ENCODE data around the gene AFF3. TPM values are rescaled to one million over a fixed set of nuclear protein-coding genes. Genes with fewer than 3 reads are reported as not detected.

The AFF3 gene
- total and polyA plus RNA-seq, 2 experiments from 2014 or later: 7.3 to 7.8 TPM

- Histone ChIP-seq H3K4me3 (no peak overlapping the region), H3K36me3 (replicated peaks; ENCODE audit: insufficient read depth, low read depth) (no peaks in the 10 kb centered on the region), H4K20me1 (ENCODE audit: insufficient read depth, poor library complexity, severe bottlenecking) (no peaks in the 10 kb centered on the region), H3K79me2 (no peaks in the 10 kb centered on the region), H3K4me2 (no peak overlapping the region), H2AFZ (no peak overlapping the region), H3K9me2 (replicated peaks; ENCODE audit: insufficient read depth) (no peaks in the 10 kb centered on the region), H3K27ac (no peak overlapping the region), H3K9me3 (ENCODE audit: low read depth) (peaks cover 5% of the 10 kb centered on the region), H3K4me1 (ENCODE audit: insufficient read depth) (no peaks in the 10 kb centered on the region), H3K27me3 (no peaks in the 10 kb centered on the region)
- 74% methylated on average over 2 of the region's 2 CpGs for WGBS (ENCODE audit: low lambda C conversion rate, missing lambda C conversion rate)
- no peak for DNase-seq (ENCODE audit: low spot score)
- no peak for TF ChIP-seq CTCF (IDR thresholded peaks at IDR 0.05; ENCODE audit: poor library complexity)
- TF ChIP-seq EZH2phosphoT487 (IDR thresholded peaks at IDR 0.05; ENCODE audit: low read depth, severe bottlenecking, unreplicated experiment): no peak
- TF ChIP-seq EZH2 (IDR thresholded peaks at IDR 0.05; ENCODE audit: borderline replicate concordance): no peak
Measured at GRCh38 chr2:99726691-99727090, 415.7 kb downstream of the AFF3 start.

- H3K9me3 ChIP-seq (ENCODE audit: low read depth): peaks cover 9% of the 10 kb centered on the region
- no peak overlapping the region for H3K4me2 ChIP-seq
- no peaks in the 10 kb centered on the region for H4K20me1 ChIP-seq (ENCODE audit: insufficient read depth, poor library complexity, severe bottlenecking)
- H3K27ac ChIP-seq: no peak overlapping the region
- DNase-seq (ENCODE audit: low spot score): no peak
- H3K4me1 ChIP-seq (ENCODE audit: insufficient read depth): no peaks in the 10 kb centered on the region
- no peaks in the 10 kb centered on the region for H3K36me3 ChIP-seq (replicated peaks; ENCODE audit: insufficient read depth, low read depth)
- H3K79me2 ChIP-seq: no peaks in the 10 kb centered on the region
- H3K4me3 ChIP-seq: no peak overlapping the region
- no peak overlapping the region for H2AFZ ChIP-seq
- no peaks in the 10 kb centered on the region for H3K9me2 ChIP-seq (replicated peaks; ENCODE audit: insufficient read depth)
- TF ChIP-seq EZH2phosphoT487 (IDR thresholded peaks at IDR 0.05; ENCODE audit: low read depth, severe bottlenecking, unreplicated experiment) (no peak), CTCF (IDR thresholded peaks at IDR 0.05; ENCODE audit: poor library complexity) (peak; percentile 58)
- no peaks in the 10 kb centered on the region for H3K27me3 ChIP-seq
Measured at GRCh38 chr2:99725820-99726219, 416.6 kb downstream of the AFF3 start.

- peaks cover 9% of the 10 kb centered on the region for H3K9me3 ChIP-seq (ENCODE audit: low read depth)
- no peak overlapping the region for H2AFZ ChIP-seq
- no peaks in the 10 kb centered on the region for H3K9me2 ChIP-seq (replicated peaks; ENCODE audit: insufficient read depth)
- no peaks in the 10 kb centered on the region for H3K4me1 ChIP-seq (ENCODE audit: insufficient read depth)
- H3K36me3 ChIP-seq (replicated peaks; ENCODE audit: insufficient read depth, low read depth): no peaks in the 10 kb centered on the region
- H3K4me2 ChIP-seq: no peak overlapping the region
- H3K79me2 ChIP-seq: no peaks in the 10 kb centered on the region
- H3K4me3 ChIP-seq: no peak overlapping the region
- H4K20me1 ChIP-seq (ENCODE audit: insufficient read depth, poor library complexity, severe bottlenecking): no peaks in the 10 kb centered on the region
- H3K27ac ChIP-seq: no peak overlapping the region
- DNase-seq (ENCODE audit: low spot score): no peak
- WGBS (ENCODE audit: low lambda C conversion rate, missing lambda C conversion rate): 100% methylated on average over 2 of the region's 2 CpGs
- TF ChIP-seq EZH2phosphoT487 (IDR thresholded peaks at IDR 0.05; ENCODE audit: low read depth, severe bottlenecking, unreplicated experiment): no peak
- no peak for TF ChIP-seq EZH2 (IDR thresholded peaks at IDR 0.05; ENCODE audit: borderline replicate concordance)
- TF ChIP-seq CTCF (IDR thresholded peaks at IDR 0.05; ENCODE audit: poor library complexity): no peak
- no peaks in the 10 kb centered on the region for H3K27me3 ChIP-seq
Measured at GRCh38 chr2:99722476-99722875, 419.9 kb downstream of the AFF3 start.

- H3K36me3 ChIP-seq (replicated peaks; ENCODE audit: insufficient read depth, low read depth): no peaks in the 10 kb centered on the region
- H3K4me3 ChIP-seq: no peak overlapping the region
- H3K9me3 ChIP-seq (ENCODE audit: low read depth): peaks cover 9% of the 10 kb centered on the region
- H3K79me2 ChIP-seq: no peaks in the 10 kb centered on the region
- no peak overlapping the region for H3K4me2 ChIP-seq
- H3K27ac ChIP-seq: no peak overlapping the region
- H2AFZ ChIP-seq: no peak overlapping the region
- TF ChIP-seq CTCF (IDR thresholded peaks at IDR 0.05; ENCODE audit: poor library complexity): no peak
- H3K9me2 ChIP-seq (replicated peaks; ENCODE audit: insufficient read depth): no peaks in the 10 kb centered on the region
- H4K20me1 ChIP-seq (ENCODE audit: insufficient read depth, poor library complexity, severe bottlenecking): no peaks in the 10 kb centered on the region
- H3K27me3 ChIP-seq: no peaks in the 10 kb centered on the region
- 96% methylated on average over 1 of the region's 1 CpG for WGBS (ENCODE audit: low lambda C conversion rate, missing lambda C conversion rate)
- H3K4me1 ChIP-seq (ENCODE audit: insufficient read depth): no peaks in the 10 kb centered on the region
- DNase-seq (ENCODE audit: low spot score): no peak
Measured at GRCh38 chr2:99719102-99719501, 423.3 kb downstream of the AFF3 start.

All from hepatocyte (in vitro differentiated cells).